ENCODE results near the gene TBC1D21. TPM values are rescaled to one million over a fixed set of nuclear protein-coding genes. Genes with fewer than 3 reads are reported as not detected.
"Not testable (repeated sequence)": the region's sequence is repeated elsewhere in the genome, so short reads cannot be mapped to it uniquely, and the experiment has no call there.

TBC1D21 gene
- total RNA-seq, 1 donor: not detected

- DNase-seq (ENCODE audit: low read depth in 2 of 3, low spot score in 2 of 3): no peak
These were observed 53.0 kb downstream of the TBC1D21 start, which contains the start of gene LOXL1 for GRCh38 chr15:73926219-73927002. LOXL1 (plus strand) TSS chr15:73926462; CDS start chr15:73926784, 322 bp downstream.

- peak in 1 of 3 donors; percentile 55 for DNase-seq (ENCODE audit: low read depth in 2 of 3, low spot score in 2 of 3)
These were observed 53.7 kb downstream of the TBC1D21 start for GRCh38 chr15:73927003-73927475.

DNA sequence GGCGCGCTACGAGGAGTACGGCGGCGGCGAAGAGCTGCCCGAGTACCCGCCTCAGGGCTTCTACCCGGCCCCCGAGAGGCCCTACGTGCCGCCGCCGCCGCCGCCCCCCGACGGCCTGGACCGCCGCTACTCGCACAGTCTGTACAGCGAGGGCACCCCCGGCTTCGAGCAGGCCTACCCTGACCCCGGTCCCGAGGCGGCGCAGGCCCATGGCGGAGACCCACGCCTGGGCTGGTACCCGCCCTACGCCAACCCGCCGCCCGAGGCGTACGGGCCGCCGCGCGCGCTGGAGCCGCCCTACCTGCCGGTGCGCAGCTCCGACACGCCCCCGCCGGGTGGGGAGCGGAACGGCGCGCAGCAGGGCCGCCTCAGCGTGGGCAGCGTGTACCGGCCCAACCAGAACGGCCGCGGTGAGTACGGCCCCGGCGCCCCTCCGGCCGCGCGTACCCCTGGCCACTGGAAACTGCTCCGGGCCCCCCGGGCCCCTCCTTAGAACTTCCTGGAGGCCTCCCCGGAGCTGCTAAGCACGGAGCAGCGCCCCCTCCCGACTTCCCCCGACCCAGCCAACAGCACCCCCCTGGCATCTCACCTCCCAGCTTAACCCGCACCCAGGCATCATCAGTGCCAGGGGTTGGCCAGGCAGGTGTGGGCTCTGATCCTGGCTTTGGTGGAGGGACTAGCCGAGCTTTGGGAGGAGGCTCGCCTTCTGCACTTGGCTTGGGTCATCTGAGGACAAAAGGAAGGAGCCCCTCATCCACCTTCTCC is 54.3 kb downstream of the TBC1D21 start:
- DNase-seq (ENCODE audit: low read depth in 2 of 3, low spot score in 2 of 3): peak; percentile 66 to 77 (median 75)

DNA sequence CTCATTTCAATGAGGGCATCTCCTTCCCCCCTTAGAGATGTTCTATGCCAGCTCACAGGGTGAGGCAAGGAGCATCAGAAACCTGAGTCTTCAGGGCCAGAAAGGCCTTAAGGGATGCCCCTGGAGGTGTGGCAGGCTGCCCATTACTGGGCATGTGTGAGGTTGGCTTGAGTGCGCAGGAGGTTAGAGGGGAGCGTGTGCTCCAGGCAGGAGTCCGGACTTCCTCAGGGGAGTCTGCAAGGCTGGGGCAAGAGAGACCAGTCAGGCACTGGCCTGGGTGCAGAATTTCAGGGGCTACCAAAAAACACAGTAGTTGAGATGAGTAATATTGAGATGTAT is 54.8 kb downstream of the TBC1D21 start:
- DNase-seq (ENCODE audit: low read depth in 2 of 3, low spot score in 2 of 3): no peak

GRCh38 chr15:73928971-73929627 is 55.7 kb downstream of the TBC1D21 start:
- DNase-seq (ENCODE audit: low read depth in 2 of 3, low spot score in 2 of 3): no peak

DNA sequence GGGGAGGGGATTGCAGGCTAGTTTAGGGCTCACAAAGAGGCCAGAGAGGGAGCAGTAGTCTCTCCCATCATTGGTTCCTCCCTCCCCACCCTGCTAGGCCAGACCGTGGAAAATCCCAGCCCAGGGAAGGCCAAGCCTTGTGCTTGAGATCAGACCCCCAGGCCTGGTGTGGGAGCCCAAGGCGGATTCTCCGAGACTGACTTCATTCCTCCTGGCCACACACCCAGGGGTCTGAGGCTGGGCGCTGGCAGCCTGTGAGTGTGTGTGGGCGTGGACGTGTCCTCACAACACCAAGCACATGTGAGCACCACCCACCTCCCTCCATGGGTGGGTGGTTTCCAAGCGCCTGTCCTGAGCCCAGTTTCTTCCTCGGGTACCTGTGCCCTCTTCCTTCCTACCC is 57.0 kb downstream of the TBC1D21 start:
- no peak for DNase-seq (ENCODE audit: low read depth in 2 of 3, low spot score in 2 of 3)

DNA sequence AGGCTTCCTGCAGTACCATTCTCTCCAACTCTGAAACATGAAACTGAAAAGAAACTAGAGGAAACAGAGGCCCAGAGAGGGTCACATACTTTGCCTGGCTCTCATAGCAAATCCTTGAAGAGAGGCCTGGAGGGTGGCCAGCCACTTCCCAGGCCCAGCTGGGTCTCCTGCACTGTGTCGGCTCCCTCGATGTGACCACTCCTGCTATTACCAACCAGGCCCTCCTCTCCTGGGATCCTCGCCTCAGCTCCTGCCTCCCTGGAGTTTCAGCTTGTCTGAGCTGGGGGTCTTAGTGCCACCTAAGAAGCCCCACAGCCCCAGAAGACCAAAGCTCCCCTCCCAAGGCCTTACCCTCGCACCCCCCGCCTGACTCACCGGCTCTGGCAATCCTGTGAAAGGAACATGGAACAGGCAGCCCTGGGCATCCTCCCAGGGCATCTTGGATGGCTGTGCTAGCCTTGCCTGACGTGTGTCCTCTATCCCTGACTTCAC is 57.5 kb downstream of the TBC1D21 start:
- DNase-seq (ENCODE audit: low read depth in 2 of 3, low spot score in 2 of 3): no peak

DNA sequence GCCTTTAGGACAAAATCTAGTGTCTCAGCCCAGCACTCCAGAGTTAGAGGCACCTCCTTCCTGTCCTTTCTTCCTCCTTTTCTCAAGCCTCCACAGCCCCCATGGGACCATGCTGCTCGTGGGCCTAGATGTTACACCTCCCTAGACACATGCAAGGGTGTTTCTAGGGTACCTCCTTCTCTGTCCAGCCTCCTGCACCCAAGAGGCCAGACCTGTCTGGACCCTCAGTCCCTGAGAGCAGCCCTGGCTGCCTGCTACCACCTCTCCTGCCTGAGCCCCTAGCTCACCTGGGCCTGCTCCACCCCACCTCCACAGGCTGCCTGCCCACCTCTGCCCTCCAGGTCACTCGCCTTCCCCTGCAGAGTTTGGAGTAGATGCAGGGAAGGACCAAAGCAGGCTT is 58.1 kb downstream of the TBC1D21 start:
- DNase-seq (ENCODE audit: low read depth in 2 of 3, low spot score in 2 of 3): no peak

- no peak for DNase-seq (ENCODE audit: low read depth in 2 of 3, low spot score in 2 of 3)
These were observed 59.2 kb downstream of the TBC1D21 start for GRCh38 chr15:73932381-73933191.

DNA sequence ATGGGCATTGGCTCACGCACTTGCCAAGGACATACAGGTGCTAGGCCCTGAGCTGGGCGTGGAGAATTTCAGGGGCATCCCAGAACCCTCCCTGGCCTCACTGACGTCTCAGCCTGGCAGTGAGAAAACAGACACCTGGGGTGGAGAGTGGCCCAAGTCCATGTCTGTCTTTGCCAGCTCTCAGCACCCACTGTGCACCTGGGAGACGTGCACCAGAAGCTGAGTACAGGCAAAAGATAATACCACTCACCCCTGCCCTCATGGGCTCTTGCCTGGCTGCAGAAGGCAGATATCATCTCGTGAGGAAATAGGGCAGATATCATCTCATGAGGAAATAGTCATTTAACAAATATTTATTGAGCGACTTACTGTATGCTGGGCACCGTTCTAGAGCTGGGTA is 60.9 kb downstream of the TBC1D21 start:
- no peak for DNase-seq (ENCODE audit: low read depth in 2 of 3, low spot score in 2 of 3)

- DNase-seq (ENCODE audit: low read depth in 2 of 3, low spot score in 2 of 3): no peak
These were observed 62.2 kb downstream of the TBC1D21 start for GRCh38 chr15:73935547-73935946.

DNA sequence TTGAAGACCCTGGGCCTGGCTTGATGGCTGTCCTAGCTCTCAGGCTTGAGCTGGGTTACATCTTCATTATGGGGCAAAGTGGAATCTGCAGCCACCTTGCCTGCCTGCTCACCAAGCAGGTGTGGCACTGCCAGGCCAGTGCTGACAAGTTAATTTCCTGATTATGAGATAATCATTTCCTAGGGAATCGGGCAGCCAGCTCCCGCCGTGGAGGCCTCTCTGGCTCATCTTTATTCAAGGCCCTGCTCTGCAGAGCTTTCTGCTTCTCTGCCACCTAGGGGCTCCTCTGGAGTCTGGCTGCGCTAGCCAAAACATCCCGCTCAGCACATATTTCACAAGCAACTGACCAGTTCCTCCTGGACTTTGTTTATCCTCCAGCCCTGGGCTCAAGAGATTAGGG is 62.8 kb downstream of the TBC1D21 start:
- DNase-seq (ENCODE audit: low read depth in 2 of 3, low spot score in 2 of 3): no peak

- no peak for DNase-seq (ENCODE audit: low read depth in 2 of 3, low spot score in 2 of 3)
These were observed 63.4 kb downstream of the TBC1D21 start for GRCh38 chr15:73936588-73937290.

- DNase-seq (ENCODE audit: low read depth in 2 of 3, low spot score in 2 of 3): no peak
These were observed 63.9 kb downstream of the TBC1D21 start for GRCh38 chr15:73937296-73937695.

GRCh38 chr15:73937726-73938125 is 64.4 kb downstream of the TBC1D21 start:
- DNase-seq (ENCODE audit: low read depth in 2 of 3, low spot score in 2 of 3): no peak

DNA sequence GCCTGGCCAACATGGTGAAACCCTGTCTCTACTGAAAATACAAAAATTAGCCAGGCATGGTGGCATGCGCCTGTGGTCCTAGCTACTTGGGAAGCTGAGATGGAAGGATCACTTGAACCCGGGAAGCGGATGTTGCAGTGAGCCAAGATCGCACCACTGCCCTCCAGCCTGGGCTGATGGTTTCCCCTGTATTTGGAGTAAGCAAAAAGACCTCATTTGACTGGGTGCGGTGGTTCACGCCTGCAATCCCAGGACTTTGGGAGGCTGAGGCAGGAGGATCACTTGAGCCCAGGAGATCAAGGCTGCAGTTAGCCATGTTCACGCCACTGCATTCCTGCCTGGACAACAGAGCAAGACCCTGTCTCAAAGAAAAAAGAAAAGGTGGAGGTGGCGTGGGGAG is 65.2 kb downstream of the TBC1D21 start:
- DNase-seq (ENCODE audit: low read depth in 2 of 3, low spot score in 2 of 3): not testable (repeated sequence)

All from hematopoietic multipotent progenitor cell (in vitro differentiated cells).